Measurements from ENCODE around the gene FYCO1.

DNA sequence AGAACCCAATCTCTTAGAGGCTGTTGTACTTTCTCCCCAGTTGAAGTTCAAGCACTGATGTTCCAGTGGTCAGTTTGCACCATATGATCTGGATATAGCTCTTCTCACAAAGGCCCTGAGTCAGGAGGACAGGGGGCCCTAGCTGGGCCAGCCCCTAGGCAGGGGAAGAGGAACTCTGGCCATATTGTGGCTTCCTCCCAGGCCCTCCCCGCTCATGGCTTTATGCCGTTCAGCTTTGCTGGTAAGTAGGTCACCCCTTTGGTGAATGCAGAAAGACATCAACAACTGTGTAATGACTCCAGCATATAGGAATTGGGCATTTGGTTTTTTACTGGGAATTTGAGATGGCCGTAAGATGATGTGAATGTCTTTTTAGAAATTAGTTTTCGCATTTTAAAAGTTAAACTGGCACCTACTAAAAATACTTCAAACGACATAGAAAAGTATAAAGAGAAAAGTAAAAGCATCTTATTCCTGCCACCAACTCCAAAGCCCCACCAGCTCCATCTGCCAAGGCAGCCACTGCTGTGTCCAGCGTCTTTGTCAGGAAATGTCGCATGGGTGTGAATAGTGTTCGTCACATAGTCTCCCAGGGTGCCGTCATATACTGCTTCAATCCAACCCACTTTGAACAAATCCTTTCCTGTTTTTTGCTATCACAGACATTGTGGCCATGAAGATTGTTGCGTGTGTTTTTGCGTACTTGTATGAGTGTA, 84.0 kb downstream of the FYCO1 start:
- no peak for TF ChIP-seq CTCF (conservative IDR thresholded peaks at IDR 0.05 in 1 of 2, IDR thresholded peaks at IDR 0.05 in 1 of 2; ENCODE audit: low read depth in 1 of 2, low read length in 2 of 2)
- TF ChIP-seq EZH2 (IDR thresholded peaks at IDR 0.05; ENCODE audit: low read length, missing control alignments) = no peak

Data from fibroblast of lung (primary cell).